NCI-H345 treated with DMSO at 0.1 percent for 48 hours (cell line): ENCODE measurements around the gene MTURN.
"Not testable (repeated sequence)": the region's sequence is repeated elsewhere in the genome, so short reads cannot be mapped to it uniquely, and the experiment has no call there.

Experiments used
- DNase-seq: peaks from one replicate; lab custom pipeline; 2025; ENCODE audit not compliant: unreplicated experiment; lab: John Stamatoyannopoulos, UW

Gene MTURN

DNA sequence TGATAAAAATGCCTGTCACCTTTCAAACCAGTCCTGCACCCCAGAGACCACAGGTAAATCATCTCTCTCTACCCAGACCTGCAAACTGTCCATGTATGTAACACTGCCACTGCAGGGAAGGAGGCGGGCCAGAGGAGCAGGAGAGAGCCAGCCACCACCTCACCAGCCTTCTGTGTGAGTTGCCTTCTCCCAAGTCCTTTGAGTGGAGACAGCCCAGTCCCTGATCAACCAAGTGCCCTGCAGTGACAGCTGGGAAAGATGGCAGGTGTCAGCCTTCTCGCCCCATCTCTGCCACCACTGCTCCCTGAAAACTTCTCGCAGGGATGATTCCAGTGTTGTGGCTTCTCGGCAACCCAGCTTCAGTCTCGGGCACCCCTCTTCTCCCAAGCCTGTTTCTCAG, 42.4 kb downstream of the MTURN start:
- no peak for DNase-seq

- DNase-seq = no peak
Measured at GRCh38 chr7:30177965-30178364, 43.2 kb downstream of the MTURN start.

- DNase-seq = no peak
Measured at GRCh38 chr7:30178748-30179436, 44.1 kb downstream of the MTURN start.

- DNase-seq = no peak
Measured at GRCh38 chr7:30180718-30181117, 45.9 kb downstream of the MTURN start.

GRCh38 chr7:30181211-30181610, 46.4 kb downstream of the MTURN start:
- DNase-seq = no peak

GRCh38 chr7:30181736-30182522, 47.1 kb downstream of the MTURN start:
- DNase-seq = no peak

DNA sequence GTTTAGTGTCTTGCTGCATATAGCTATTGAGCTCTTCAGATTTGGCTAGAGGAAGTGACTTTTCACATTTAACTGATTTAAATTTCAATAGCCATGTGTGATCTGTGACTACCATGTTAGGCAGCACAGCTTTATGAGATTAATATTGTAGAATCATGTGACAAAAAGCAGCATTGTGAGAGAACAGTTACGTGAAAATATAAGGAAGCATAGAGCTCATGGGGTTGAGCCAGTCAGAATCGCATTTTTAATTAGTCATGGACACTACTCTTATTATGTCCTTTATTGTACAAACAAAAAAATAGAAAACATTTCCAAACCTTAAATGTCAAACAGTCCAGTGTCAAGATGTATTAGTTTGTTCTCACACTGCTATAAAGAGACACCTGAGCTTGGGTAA, 48.0 kb downstream of the MTURN start:
- DNase-seq = no peak

DNA sequence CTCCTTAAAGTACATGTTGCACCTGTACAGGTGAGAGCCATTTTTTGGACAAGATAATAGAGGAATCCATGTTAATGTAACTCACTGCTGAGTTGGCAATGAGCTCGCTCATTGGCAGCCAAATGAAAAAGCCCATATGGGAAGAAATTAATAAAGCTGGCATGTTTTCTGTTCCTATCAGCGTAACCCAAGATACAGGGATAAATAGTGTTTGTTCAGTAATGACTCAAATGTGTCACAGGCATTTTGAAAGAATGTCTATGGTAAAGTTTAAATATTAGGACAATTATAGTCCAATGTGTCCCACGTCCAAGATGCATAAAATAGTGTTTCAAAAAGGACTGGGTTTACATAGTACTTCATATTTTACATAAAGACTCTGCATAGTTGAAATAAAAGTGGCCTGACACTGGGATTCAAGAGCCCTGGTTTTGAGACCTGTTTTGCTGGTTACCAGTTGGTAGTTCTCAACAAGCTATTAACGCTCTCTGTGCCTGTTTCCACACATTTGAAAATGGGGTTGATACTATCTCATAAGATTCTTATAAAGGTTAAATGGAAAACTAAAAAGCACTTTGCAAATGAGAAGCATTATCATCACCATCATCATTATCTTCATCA, 49.1 kb downstream of the MTURN start:
- DNase-seq = no peak

- DNase-seq = no peak
Measured at GRCh38 chr7:30184791-30185487, 50.2 kb downstream of the MTURN start.

DNA sequence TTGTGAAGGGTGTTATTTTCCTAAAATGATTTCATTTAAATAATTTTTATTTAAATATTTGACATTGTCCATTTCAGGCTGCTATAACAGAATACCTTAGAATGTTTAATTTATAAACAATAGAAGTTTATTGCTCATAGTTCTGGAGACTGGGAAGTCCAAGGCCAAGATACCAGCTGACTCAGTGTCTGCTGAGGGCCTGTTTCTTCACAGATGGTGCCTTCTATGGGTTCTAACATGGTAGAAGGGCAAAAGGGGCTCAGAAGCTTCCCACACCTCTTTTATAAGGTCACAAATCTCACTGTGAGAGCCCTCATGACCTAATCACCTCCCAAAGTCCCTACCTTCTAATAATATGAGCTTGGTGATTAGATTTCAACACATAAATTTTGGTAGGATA, 50.7 kb downstream of the MTURN start:
- DNase-seq = no peak

- no peak for DNase-seq
Measured at GRCh38 chr7:30186725-30187124, 51.9 kb downstream of the MTURN start.

DNA sequence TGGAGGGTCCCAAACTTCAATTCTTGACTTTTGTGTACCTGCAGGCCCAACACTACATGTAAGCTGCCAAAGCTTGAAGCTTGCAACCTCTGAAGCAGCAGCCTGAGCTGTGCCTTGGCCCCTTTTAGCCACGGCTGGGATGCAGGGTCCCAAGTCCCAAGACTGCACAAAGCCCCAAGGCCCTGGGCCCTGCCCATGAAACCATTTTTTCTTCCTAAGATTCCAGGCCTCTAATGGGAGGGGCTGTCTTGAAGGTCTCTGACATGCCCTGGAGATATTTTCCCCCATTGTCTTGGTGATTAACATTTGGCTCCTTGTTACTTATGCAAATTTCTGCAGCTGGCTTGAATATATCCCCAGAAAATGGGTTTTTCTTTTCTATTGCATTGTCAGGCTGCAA, 52.7 kb downstream of the MTURN start:
- no peak for DNase-seq

GRCh38 chr7:30188381-30188780, 53.6 kb downstream of the MTURN start:
- DNase-seq = not testable (repeated sequence)

DNA sequence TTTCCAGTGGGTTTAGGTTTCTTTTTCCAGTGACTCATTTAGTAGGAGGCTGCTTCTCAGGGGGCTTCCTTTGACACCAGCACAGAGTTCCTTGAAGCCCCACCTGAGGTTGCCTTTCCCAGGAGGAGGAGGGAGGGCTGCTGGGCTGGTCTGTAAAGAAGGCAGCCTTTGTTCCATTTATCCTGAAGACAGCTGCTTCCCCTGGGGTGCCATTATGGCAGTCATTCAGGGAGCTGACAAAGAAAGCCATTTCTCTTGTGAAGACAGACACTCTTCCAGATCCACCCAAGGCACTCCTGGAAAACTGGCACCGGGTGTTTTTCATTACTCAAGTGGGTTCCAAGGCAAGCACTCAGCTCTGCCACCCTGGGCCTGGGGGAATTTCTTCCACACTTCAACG, 54.0 kb downstream of the MTURN start:
- DNase-seq = no peak

DNA sequence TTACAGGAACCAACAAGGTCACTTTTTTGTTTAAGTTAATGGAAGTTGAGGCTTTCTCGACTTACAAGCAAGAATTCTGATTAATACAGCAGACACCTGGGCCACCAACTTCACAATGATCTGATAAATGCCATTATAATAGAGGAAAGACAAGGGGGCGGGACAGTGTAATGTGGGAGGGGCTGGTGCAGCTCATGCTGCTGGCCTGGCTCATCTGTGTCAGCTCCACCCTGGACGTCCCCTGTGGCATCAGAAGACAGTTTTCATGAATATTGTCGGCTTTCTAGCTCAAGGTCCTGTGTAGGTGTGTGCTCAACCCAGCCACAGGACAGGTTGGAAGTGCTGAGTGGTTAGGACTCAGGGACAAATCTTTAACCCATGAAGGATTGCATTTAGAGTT, 57.0 kb downstream of the MTURN start:
- no peak for DNase-seq

- DNase-seq = no peak
Measured at GRCh38 chr7:30193336-30193943, 58.7 kb downstream of the MTURN start.

GRCh38 chr7:30196408-30196807, 61.6 kb downstream of the MTURN start:
- no peak for DNase-seq

GRCh38 chr7:30197438-30197837, 62.7 kb downstream of the MTURN start:
- no peak for DNase-seq

DNA sequence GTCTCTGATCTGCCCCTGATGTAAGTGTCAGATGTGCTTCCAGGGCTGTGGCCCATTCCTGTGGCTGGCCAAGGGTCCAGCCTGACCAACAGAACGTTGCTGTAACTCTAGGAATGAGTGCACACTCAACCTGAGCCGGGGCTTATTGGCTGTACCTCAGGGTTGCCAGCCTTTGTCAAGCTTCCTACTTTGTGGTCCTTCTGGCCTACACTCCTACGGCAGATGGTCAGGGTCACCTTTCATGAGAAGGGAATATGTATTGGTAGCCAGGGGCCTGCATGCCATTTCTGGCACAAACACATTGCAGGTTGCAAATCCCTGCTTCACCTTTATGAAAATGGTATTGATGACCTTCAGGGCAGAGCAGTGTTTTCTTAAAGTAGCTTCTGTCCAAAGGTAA, 64.5 kb downstream of the MTURN start:
- DNase-seq = no peak

DNA sequence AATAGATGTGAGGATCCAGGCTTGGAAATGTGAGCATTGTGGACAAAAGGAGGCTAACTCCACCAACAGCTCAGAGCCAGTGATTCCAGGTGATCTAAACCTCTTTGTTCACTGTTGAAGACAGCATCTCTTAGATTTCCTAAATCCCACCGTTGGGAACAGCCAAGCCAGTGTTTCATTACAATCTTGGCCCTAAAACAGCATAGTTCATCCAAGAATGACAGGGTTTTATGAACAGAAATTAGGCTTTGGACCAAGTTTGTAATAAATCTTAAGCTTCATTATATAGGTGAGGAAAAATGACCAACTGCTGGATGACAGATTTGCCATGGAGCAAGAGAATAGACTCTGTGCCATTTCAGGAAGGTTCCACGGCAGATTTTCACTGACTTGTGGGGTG, 65.8 kb downstream of the MTURN start:
- no peak for DNase-seq

DNA sequence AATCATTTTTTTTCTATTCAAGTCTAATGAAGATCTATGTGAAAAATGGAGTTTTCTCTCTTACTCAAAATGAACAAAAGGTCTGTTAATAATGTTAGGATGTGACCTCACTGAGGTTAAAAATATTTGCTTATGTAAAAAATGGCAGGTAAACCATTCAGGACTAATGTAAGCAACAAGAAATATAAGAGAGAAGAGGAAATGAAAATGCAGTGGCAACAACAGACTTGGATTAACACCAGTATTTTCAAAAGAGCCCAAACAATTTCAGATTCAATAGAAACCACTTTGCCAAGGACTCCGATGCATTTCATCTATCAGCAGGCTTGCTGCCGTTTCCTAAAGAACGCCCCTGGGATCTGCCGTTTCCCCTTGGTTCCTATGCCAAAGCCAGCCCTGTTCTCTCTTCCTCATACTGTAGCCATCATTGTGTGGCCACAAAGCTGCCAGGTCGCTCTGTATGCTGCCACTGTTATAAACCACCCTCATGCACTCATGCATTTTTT, 66.4 kb downstream of the MTURN start:
- no peak for DNase-seq
